ENCODE measurements around the gene CHD9.

- TF ChIP-seq CTCF (IDR thresholded peaks at IDR 0.05; ENCODE audit: low read depth, low read length, missing input control) (no peak), SP1 (IDR thresholded peaks at IDR 0.05) (no peak), MAX (IDR thresholded peaks at IDR 0.05) (no peak), EGR1 (IDR thresholded peaks at IDR 0.05; ENCODE audit: low read depth in 2 of 2) (no peak), TAF1 (conservative IDR thresholded peaks at IDR 0.05) (no peak), GABPA (IDR thresholded peaks at IDR 0.05 in 1 of 2, conservative IDR thresholded peaks at IDR 0.05 in 1 of 2) (no peak), YY1 (IDR thresholded peaks at IDR 0.05) (no peak), RXRA (IDR thresholded peaks at IDR 0.05) (no peak), RAD21 (IDR thresholded peaks at IDR 0.05) (no peak)
Measured at GRCh38 chr16:53058882-53059281, 4.1 kb downstream of the CHD9 start.

Measured in liver (tissue), 3 donors.